CD14-positive monocyte (primary cell): ENCODE measurements around the gene RAPGEF1. TPM values are rescaled to one million over a fixed set of nuclear protein-coding genes. Genes with fewer than 3 reads are reported as not detected.

Experiments used
- DNase-seq, 3 donors: peaks; one replicate each; pipeline ENCODE4 v3.0.0-alpha.2; 2011 to 2022
- H2AFZ ChIP-seq: 2 replicates; pipeline ENCODE4 v1.6.0; 2012; ENCODE audit warnings: mild to moderate bottlenecking, low read depth, low read length, inconsistent platforms; ENCODE audit not compliant: insufficient read depth, poor library complexity, severe bottlenecking
- H3K27ac ChIP-seq, 2 donors: 1 replicate in 1 of 2; 2 replicates in 1 of 2; pipeline ENCODE4 v1.5.1; 2012 to 2013; ENCODE audit warnings: low read length in 2 of 2, control low read depth in 1 of 2, inconsistent platforms in 1 of 2, low read depth in 1 of 2, mild to moderate bottlenecking in 1 of 2
- H3K27me3 ChIP-seq, 2 donors: one replicate each; pipeline versions ENCODE4 v1.6.0 to v1.6.1; 2011 to 2013; ENCODE audit warnings: low read length in 2 of 2; ENCODE audit not compliant: control insufficient read depth in 2 of 2, insufficient read depth in 2 of 2
- H3K36me3 ChIP-seq, 2 donors: replicated peaks in 1 of 2; 1 replicate in 1 of 2; 2 replicates in 1 of 2; pipeline versions ENCODE4 v1.5.1 to v1.6.1; 2012 to 2013; ENCODE audit warnings: low read length in 2 of 2, control low read depth in 1 of 2, inconsistent platforms in 1 of 2, mild to moderate bottlenecking in 1 of 2; ENCODE audit not compliant: insufficient read depth in 2 of 2, control insufficient read depth in 1 of 2
- H3K4me1 ChIP-seq, 2 donors: 1 replicate in 1 of 2; 2 replicates in 1 of 2; pipeline versions ENCODE4 v1.5.1 to v1.6.1; 2012 to 2013; ENCODE audit warnings: low read length in 2 of 2, control low read depth in 1 of 2, inconsistent platforms in 1 of 2, mild to moderate bottlenecking in 1 of 2, moderate library complexity in 1 of 2; ENCODE audit not compliant: insufficient read depth in 2 of 2, control insufficient read depth in 1 of 2
- H3K4me2 ChIP-seq: replicated peaks from 2 replicates; pipeline ENCODE3; 2012; ENCODE audit warnings: low read length, moderate library complexity, mild to moderate bottlenecking; ENCODE audit not compliant: poor library complexity, severe bottlenecking; ENCODE audit errors: extremely low read depth
- H3K4me3 ChIP-seq, 3 experiments: fragments of 200-600 bp in 1 of 3; sonication (generic) in 1 of 3; replicated peaks in 1 of 3; 1 replicate in 2 of 3; 2 replicates in 1 of 3; pipeline ENCODE4 v1.5.1; 2011 to 2013; ENCODE audit warnings: low read length in 3 of 3, mild to moderate bottlenecking in 3 of 3, control low read depth in 2 of 3, low read depth in 2 of 3, inconsistent platforms in 1 of 3, moderate library complexity in 1 of 3
- H3K79me2 ChIP-seq: 2 replicates; pipeline ENCODE4 v1.6.0; 2012; ENCODE audit warnings: mild to moderate bottlenecking, control low read depth, inconsistent platforms, low read length, moderate library complexity; ENCODE audit not compliant: insufficient read depth
- H3K9ac ChIP-seq: 2 replicates; pipeline ENCODE4 v1.6.0; 2017; ENCODE audit warnings: low read length, mild to moderate bottlenecking; ENCODE audit not compliant: insufficient read depth, poor library complexity, severe bottlenecking
- H3K9me3 ChIP-seq, 2 donors: replicated peaks in 1 of 2; 1 replicate in 1 of 2; 2 replicates in 1 of 2; pipeline versions ENCODE4 v1.5.1 to v1.6.1; 2012 to 2013; ENCODE audit warnings: low read length in 2 of 2, control low read depth in 1 of 2; ENCODE audit not compliant: control insufficient read depth in 1 of 2, insufficient read depth in 1 of 2
- H4K20me1 ChIP-seq: 2 replicates; pipeline ENCODE4 v1.6.0; 2012; ENCODE audit warnings: mild to moderate bottlenecking, low read length, control low read depth, moderate library complexity; ENCODE audit not compliant: insufficient read depth
- H3K27ac Mint-ChIP-seq, 7 donors: one replicate each; pipeline ENCODE4 v1.8.0; 2020; ENCODE audit warnings: mild to moderate bottlenecking in 7 of 7, mixed read lengths in 7 of 7, moderate library complexity in 6 of 7, inconsistent platforms in 2 of 7
- H3K27me3 Mint-ChIP-seq, 3 donors: one replicate each; pipeline ENCODE4 v1.8.0; 2021 to 2022; ENCODE audit warnings: low read depth in 3 of 3, mild to moderate bottlenecking in 3 of 3, mixed read lengths in 3 of 3, moderate library complexity in 3 of 3, inconsistent platforms in 1 of 3
- H3K36me3 Mint-ChIP-seq, 2 donors: one replicate each; pipeline ENCODE4 v1.8.0; 2020; ENCODE audit warnings: mixed read lengths in 2 of 2, inconsistent platforms in 1 of 2, mild to moderate bottlenecking in 1 of 2
- H3K4me1 Mint-ChIP-seq: one replicate; pipeline ENCODE4 v1.8.0; 2020; ENCODE audit warnings: mild to moderate bottlenecking, mixed read lengths
- H3K4me3 Mint-ChIP-seq, 2 donors: one replicate each; pipeline ENCODE4 v1.8.0; 2020; ENCODE audit warnings: mild to moderate bottlenecking in 2 of 2, mixed read lengths in 2 of 2, moderate library complexity in 1 of 2
- H3K9me3 Mint-ChIP-seq, 7 donors: one replicate each; pipeline ENCODE4 v1.8.0; 2020 to 2022; ENCODE audit warnings: mixed read lengths in 7 of 7, mild to moderate bottlenecking in 6 of 7, moderate library complexity in 6 of 7, inconsistent platforms in 2 of 7
- CTCF ChIP-seq: fragments of 200-600 bp; IDR thresholded peaks from one replicate; pipeline ENCODE4 v1.8.0; 2022; ENCODE audit warnings: antibody characterized with exemption, mild to moderate bottlenecking
- WGBS: methylation state at CpG from one replicate; pipeline ENCODE4 v1.1.5; 2013; ENCODE audit warnings: missing lambda C conversion rate; ENCODE audit not compliant: insufficient coverage; 5-methylcytosine and 5-hydroxymethylcytosine counted together
- intact Hi-C, 2 donors: fragments of 100-400 bp; cut with micrococcal nuclease; formaldehyde crosslinking; loops; one replicate each; pipeline versions ENCODE4 v1.15.0 to v1.15.1; 2023
- polyA plus RNA-seq, 3 donors: library from polyadenylated mRNA; depleted of rRNA in 1 of 3; unstranded in 2 of 3; stranded (reverse) in 1 of 3; fragments of 300-500 nt in 2 of 3; fragments of >200 nt in 1 of 3; fragmentation: Illumina TruSeq in 2 of 3; gene quantifications; 1 replicate in 2 of 3; 2 replicates in 1 of 3; pipeline ENCODE4 v1.2.3, GENCODE V29; 2012 to 2021

Gene RAPGEF1
- polyA plus RNA-seq, 3 donors, result 1.7 to 71.7 (median 3.0) TPM

GRCh38 chr9:131657456-131657855 is 82.4 kb downstream of the RAPGEF1 start:
- Histone ChIP-seq H3K27ac (peak overlapping the region; percentile 65 to 98), H2AFZ (no peak overlapping the region), H3K9me3 (no peaks in the 10 kb centered on the region), H3K4me1 (peaks cover 55 to 75% of the 10 kb centered on the region in 2 donors), H3K36me3 (no peaks in the 10 kb centered on the region), H3K4me2 (no peak overlapping the region), H3K27me3 (no peaks in the 10 kb centered on the region), H3K9ac (no peak overlapping the region), H3K79me2 (peaks cover 82% of the 10 kb centered on the region), H4K20me1 (no peaks in the 10 kb centered on the region), H3K4me3 (no peak overlapping the region)
- H3K27ac Mint-ChIP-seq, result peak overlapping the region; percentile 96 to 99 (median 98)
- peaks cover 16 to 39% of the 10 kb centered on the region in 2 donors for H3K36me3 Mint-ChIP-seq
- intact Hi-C loops, result loop anchor here (2.0 to 10.0 kb wide), 4 partner anchors 35 to 77 kb away; no protein-coding TSS in a partner anchor
- no peak for TF ChIP-seq CTCF
- H3K4me3 Mint-ChIP-seq, result no peak overlapping the region
- peaks cover 62% of the 10 kb centered on the region for H3K4me1 Mint-ChIP-seq
- WGBS, result 100% methylated on average over 1 of the region's 8 CpGs
- DNase-seq, result no peak
- no peaks in the 10 kb centered on the region for H3K9me3 Mint-ChIP-seq
- H3K27me3 Mint-ChIP-seq, result peaks cover 0 to 2% (median 1%) of the 10 kb centered on the region in 3 donors

- no peak for TF ChIP-seq CTCF
- DNase-seq, result no peak
- H3K36me3 ChIP-seq, result no peaks in the 10 kb centered on the region
- peak overlapping the region; percentile 45 for H3K4me2 ChIP-seq
- peak overlapping the region; percentile 96 to 99 (median 98) for H3K27ac Mint-ChIP-seq
- peak overlapping the region; percentile 51 to 68 for H3K4me3 Mint-ChIP-seq
- peaks cover 0 to 2% (median 1%) of the 10 kb centered on the region in 3 donors for H3K27me3 Mint-ChIP-seq
- H3K4me1 Mint-ChIP-seq, result peaks cover 60% of the 10 kb centered on the region
- peaks cover 59 to 76% of the 10 kb centered on the region in 2 donors for H3K4me1 ChIP-seq
- no peaks in the 10 kb centered on the region for H4K20me1 ChIP-seq
- H3K9ac ChIP-seq, result peak overlapping the region; percentile 63
- no peaks in the 10 kb centered on the region for H3K27me3 ChIP-seq
- no peaks in the 10 kb centered on the region for H3K9me3 Mint-ChIP-seq
- peaks cover 82% of the 10 kb centered on the region for H3K79me2 ChIP-seq
- 50% methylated on average over 1 of the region's 9 CpGs for WGBS
- no peaks in the 10 kb centered on the region for H3K9me3 ChIP-seq
- peak overlapping the region; percentile 65 to 98 for H3K27ac ChIP-seq
- intact Hi-C loops, result loop anchor here (2.0 to 10.0 kb wide), 4 partner anchors 35 to 78 kb away; no protein-coding TSS in a partner anchor
- peaks cover 13 to 36% of the 10 kb centered on the region in 2 donors for H3K36me3 Mint-ChIP-seq
- H2AFZ ChIP-seq, result no peak overlapping the region
- H3K4me3 ChIP-seq, result no peak overlapping the region
These were observed 82.9 kb downstream of the RAPGEF1 start for GRCh38 chr9:131657037-131657377.
